Pancreas (tissue), 10 donors: ENCODE data around the gene CPNE2. TPM values are rescaled to one million over a fixed set of nuclear protein-coding genes. Genes with fewer than 3 reads are reported as not detected.
A peak's percentile ranks its signal among the peaks of the same experiment; 100 is the strongest.

Experiments used
- ATAC-seq, 4 donors: fragments of 200-7000 bp; cut with Tn5 transposase; one replicate each; pipeline versions ENCODE4 v1.8.0 to v1.9.1; 2020; ENCODE audit warnings: mild to moderate bottlenecking in 4 of 4, moderate library complexity in 4 of 4
- DNase-seq, 6 donors: peaks; one replicate each; pipeline ENCODE4 v3.0.0-alpha.2; 2020
- FAIRE-seq: peaks from 2 replicates; lab custom pipeline; 2012; peaks lifted over from hg19 to GRCh38; lab: Jason Lieb, UNC
- H3K27ac ChIP-seq, 4 donors: fragments of 200-600 bp; sonication (generic); 1 replicate in 3 of 4; 2 replicates in 1 of 4; pipeline versions ENCODE4 v1.5.0 to v1.8.0; 2020
- H3K27me3 ChIP-seq, 4 donors: fragments of 200-600 bp; one replicate each; pipeline ENCODE4 v1.8.0; 2021
- H3K36me3 ChIP-seq, 3 donors: fragments of 200-600 bp; sonication (generic) in 1 of 3; one replicate each; pipeline versions ENCODE4 v1.5.0 to v1.8.0; 2020 to 2021
- H3K4me1 ChIP-seq, 3 donors: fragments of 200-600 bp; one replicate each; pipeline ENCODE4 v1.8.0; 2021
- H3K4me3 ChIP-seq, 4 donors: fragments of 200-600 bp; sonication (generic) in 2 of 4; one replicate each; pipeline versions ENCODE4 v1.5.0 to v1.8.0; 2020 to 2021
- H3K9me3 ChIP-seq, 4 donors: fragments of 200-600 bp; one replicate each; pipeline ENCODE4 v1.8.0; 2021
- WGBS, 2 donors: extraction: QIAGEN DNeasy Blood & Tissue Kit; methylation state at CpG; one replicate each; pipeline ENCODE4 v1.1.7; 2013; 5-methylcytosine and 5-hydroxymethylcytosine counted together
- intact Hi-C, 3 donors: fragments of 100-400 bp; cut with DNase I; formaldehyde crosslinking; loops; one replicate each; pipeline versions ENCODE4 v1.11.1 to v1.14.2; 2022
- polyA plus RNA-seq, 2 donors: library from polyadenylated mRNA; stranded (reverse); fragments of 200-250 nt; gene quantifications; one replicate each; pipeline ENCODE4 v1.2.3, GENCODE V29; 2013
- total RNA-seq, 6 donors: library from RNA; stranded (reverse); fragmentation: NEBNext Ultra II Directional in 4 of 6; extraction: Animal tissue kit (Norgen Biotek cat#: 25700) in 4 of 6; gene quantifications; one replicate each; pipeline versions ENCODE4 v1.2.1 to v1.2.4, GENCODE V29; 2021 to 2023
- TF ChIP-seq, protein P1 (sequence below), 4 donors: fragments of 200-600 bp; sonication (generic) in 3 of 4; IDR thresholded peaks; one replicate each; pipeline versions ENCODE4 v1.5.0 to v1.8.0; 2021; ENCODE audit warnings: antibody characterized with exemption in 4 of 4
- donor health status: healthy with polysubstance abuse.
- donor health status: DM: no; HTN: no; CAD: no; lungs with moderate emphysema.
- donor health status: DM: no; HTN: no; CAD: no.
- donor health status: control.
- donor health status: control.
- donor health status: Bipolar disorder and iron deficiency.
- donor health status: DM: yes; HTN: yes; CAD: no.
- donor health status: DM: no; HTN: no; CAD: no.
- donor health status: DM: no; HTN: no; CAD: no.
- donor health status: DM: yes; HTN: yes; CAD: no.

CPNE2 gene
- total and polyA plus RNA-seq, 8 donors = 3.2 to 17.1 (median 5.6) TPM

DNA sequence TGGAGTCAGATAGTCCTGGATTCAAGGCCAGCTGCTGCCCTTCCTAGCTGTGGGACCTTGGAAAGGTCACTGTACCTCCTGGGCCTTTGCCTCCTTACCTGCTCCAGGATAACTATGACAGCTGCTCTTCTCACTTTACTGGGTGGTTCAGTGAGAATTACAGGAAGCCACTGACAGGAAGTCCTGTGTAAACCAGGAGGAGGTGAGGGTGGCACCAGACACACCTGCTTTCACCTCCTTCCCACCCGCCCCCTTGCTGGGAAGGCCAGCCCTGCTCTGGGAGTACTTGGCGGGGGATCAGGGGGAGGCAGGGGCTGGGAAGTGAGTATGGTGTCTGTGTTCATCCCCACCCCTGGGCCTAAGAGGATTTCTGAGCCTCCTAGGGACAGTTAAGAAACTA lies 42.6 kb downstream of the CPNE2 start:
- no peak for FAIRE-seq
- TF ChIP-seq, protein P1, sequence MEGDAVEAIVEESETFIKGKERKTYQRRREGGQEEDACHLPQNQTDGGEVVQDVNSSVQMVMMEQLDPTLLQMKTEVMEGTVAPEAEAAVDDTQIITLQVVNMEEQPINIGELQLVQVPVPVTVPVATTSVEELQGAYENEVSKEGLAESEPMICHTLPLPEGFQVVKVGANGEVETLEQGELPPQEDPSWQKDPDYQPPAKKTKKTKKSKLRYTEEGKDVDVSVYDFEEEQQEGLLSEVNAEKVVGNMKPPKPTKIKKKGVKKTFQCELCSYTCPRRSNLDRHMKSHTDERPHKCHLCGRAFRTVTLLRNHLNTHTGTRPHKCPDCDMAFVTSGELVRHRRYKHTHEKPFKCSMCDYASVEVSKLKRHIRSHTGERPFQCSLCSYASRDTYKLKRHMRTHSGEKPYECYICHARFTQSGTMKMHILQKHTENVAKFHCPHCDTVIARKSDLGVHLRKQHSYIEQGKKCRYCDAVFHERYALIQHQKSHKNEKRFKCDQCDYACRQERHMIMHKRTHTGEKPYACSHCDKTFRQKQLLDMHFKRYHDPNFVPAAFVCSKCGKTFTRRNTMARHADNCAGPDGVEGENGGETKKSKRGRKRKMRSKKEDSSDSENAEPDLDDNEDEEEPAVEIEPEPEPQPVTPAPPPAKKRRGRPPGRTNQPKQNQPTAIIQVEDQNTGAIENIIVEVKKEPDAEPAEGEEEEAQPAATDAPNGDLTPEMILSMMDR (IDR thresholded peaks at IDR 0.05) = no peak
- DNase-seq = no peak
- H3K9me3 ChIP-seq = no peaks in the 10 kb centered on the region
- no peak overlapping the region for H3K4me3 ChIP-seq
- H3K4me1 ChIP-seq = no peaks in the 10 kb centered on the region
- no peak overlapping the region for H3K27ac ChIP-seq
- no peaks in the 10 kb centered on the region for H3K36me3 ChIP-seq
- H3K27me3 ChIP-seq = no peaks in the 10 kb centered on the region
- WGBS, 2 donors = 88 to 92% methylated on average over 2 of the region's 2 CpGs
- intact Hi-C loops = no loop called here
- ATAC-seq = no peak

GRCh38 chr16:57137043-57137442 lies 44.7 kb downstream of the CPNE2 start:
- TF ChIP-seq, protein P1 (IDR thresholded peaks at IDR 0.05) = no peak
- H3K4me1 ChIP-seq = no peaks in the 10 kb centered on the region
- no peaks in the 10 kb centered on the region for H3K36me3 ChIP-seq
- DNase-seq (peak in 1 of 6 donors; percentile 42), FAIRE-seq (no peak), ATAC-seq (no peak)
- no peak overlapping the region for H3K4me3 ChIP-seq
- intact Hi-C loops = no loop called here
- H3K27me3 ChIP-seq = no peaks in the 10 kb centered on the region
- H3K27ac ChIP-seq = no peak overlapping the region
- no peaks in the 10 kb centered on the region for H3K9me3 ChIP-seq
- WGBS, 2 donors = 82 to 87% methylated on average over 14 of the region's 14 CpGs

- peak in 1 of 6 donors; percentile 46 for DNase-seq
- no peak overlapping the region for H3K4me3 ChIP-seq
- ATAC-seq = no peak
- no peaks in the 10 kb centered on the region for H3K4me1 ChIP-seq
- intact Hi-C loops = no loop called here
- no peak overlapping the region for H3K27ac ChIP-seq
- TF ChIP-seq, protein P1 (IDR thresholded peaks at IDR 0.05) = no peak
- WGBS, 2 donors = 78 to 80% methylated on average over 10 of the region's 10 CpGs
- no peaks in the 10 kb centered on the region for H3K27me3 ChIP-seq
- H3K9me3 ChIP-seq = no peaks in the 10 kb centered on the region
- no peak for FAIRE-seq
- H3K36me3 ChIP-seq = no peaks in the 10 kb centered on the region
These were observed 45.3 kb downstream of the CPNE2 start for GRCh38 chr16:57137566-57138273.

DNA sequence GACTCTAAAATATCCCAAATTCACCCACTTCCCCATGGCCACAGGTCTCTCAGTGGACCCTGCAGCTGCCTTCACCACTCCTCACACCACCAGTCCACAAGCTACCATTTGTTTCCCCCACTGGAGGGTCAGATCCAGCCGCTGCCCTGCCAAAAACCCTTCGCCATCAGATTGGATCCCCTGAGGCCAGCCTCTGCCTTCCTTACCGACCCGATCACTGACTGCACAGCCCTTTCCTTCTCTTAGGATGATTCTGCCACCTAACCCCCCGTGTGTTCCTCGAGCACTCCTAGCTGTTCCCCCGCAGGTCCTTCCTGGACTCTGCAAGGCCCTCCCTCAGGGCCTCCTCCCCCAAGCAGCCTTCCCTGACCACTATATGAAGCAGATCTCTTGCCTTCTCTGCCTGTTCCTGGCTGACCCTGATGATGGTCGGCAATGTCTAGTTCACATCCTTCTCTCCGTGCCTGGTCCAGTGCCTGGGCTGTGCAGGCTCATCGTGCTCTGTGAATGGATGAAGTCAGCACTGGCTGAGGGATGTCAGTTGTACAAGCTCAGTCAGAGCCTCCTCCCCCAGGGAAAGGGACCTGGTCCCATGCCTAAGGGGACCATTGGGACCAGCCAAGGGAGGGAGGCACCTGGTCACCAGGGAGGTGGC lies 46.0 kb downstream of the CPNE2 start:
- H3K4me3 ChIP-seq = no peak overlapping the region
- H3K9me3 ChIP-seq = no peaks in the 10 kb centered on the region
- FAIRE-seq (no peak), ATAC-seq (no peak), DNase-seq (peak in 1 of 6 donors; percentile 35)
- H3K36me3 ChIP-seq = no peaks in the 10 kb centered on the region
- 79 to 83% methylated on average over 10 of the region's 10 CpGs for WGBS, 2 donors
- H3K27me3 ChIP-seq = no peaks in the 10 kb centered on the region
- TF ChIP-seq, protein P1 (IDR thresholded peaks at IDR 0.05) = no peak
- no peaks in the 10 kb centered on the region for H3K4me1 ChIP-seq
- H3K27ac ChIP-seq = no peak overlapping the region
- intact Hi-C loops = no loop called here
